HG02678 (cell line): ENCODE data around the gene ABCA9.
"Not testable (repeated sequence)": the region's sequence is repeated elsewhere in the genome, so short reads cannot be mapped to it uniquely, and the experiment has no call there.

Experiments used
- ATAC-seq: cut with Tn5 transposase; IDR thresholded peaks from one replicate; pipeline ENCODE4 v1.9.1; 2021; ENCODE audit warnings: mild to moderate bottlenecking, moderate library complexity; ENCODE audit not compliant: unreplicated experiment

ABCA9 gene

GRCh38 chr17:68959117-68959516 is 101.6 kb downstream of the ABCA9 start:
- not testable (repeated sequence) for ATAC-seq

DNA sequence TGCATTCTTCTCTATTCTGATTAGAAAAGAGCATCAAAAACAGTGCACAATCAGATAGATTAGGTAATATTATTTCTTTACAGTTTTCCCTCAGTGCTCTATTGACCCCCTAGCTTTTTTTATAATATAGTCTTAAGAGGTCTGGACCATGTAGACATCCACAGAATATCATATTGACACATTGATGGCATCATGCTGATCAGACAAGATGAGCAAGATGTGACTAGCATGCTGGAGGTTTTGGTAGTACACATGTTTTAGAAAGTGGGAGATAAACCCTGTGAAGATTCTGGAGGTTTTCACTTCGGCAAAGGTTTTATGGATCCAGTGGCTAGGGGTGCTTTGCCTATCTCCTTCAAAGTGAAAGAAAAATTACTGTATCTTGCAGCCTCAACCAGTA is 102.8 kb downstream of the ABCA9 start:
- ATAC-seq = no peak

GRCh38 chr17:68955181-68955841 is 105.4 kb downstream of the ABCA9 start, which contains the start of gene ABCA8:
Gene ABCA8 (minus strand): TSS chr17:68955392. CDS start chr17:68942034, 13,358 bp downstream.
- ATAC-seq = no peak

- no peak for ATAC-seq
Observed at GRCh38 chr17:68954146-68954896, 106.4 kb downstream of the ABCA9 start.

DNA sequence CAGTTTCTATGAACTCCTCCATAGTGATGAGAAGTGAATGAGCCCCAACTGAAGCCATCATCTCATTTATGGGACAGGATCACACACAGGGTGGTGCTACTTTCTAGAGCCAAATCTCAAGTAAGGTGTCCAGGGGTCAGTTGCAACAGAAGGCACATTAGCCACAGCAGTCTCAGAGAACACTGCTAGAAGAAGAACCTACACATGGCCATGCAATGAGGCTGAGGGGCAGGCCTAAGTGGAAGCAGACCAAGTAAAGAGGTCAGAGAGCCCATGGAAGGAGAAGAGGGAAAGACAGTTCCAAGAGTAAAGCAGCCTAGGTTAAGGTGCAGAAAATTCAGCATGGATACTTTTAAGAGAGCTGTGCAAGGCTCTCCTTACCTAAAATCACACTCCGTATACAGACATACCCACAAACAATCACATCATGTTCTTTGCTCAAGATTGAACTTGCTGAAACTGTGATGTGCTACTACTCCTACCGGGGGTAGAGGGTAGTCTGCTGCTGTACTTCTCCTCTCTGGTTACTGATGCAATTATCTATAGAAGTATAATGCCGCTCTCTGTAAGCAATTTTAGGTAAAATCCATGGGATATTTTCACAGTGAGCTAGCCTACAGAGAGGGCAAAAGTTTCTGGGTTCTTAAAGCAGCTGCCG is 107.3 kb downstream of the ABCA9 start:
- no peak for ATAC-seq

DNA sequence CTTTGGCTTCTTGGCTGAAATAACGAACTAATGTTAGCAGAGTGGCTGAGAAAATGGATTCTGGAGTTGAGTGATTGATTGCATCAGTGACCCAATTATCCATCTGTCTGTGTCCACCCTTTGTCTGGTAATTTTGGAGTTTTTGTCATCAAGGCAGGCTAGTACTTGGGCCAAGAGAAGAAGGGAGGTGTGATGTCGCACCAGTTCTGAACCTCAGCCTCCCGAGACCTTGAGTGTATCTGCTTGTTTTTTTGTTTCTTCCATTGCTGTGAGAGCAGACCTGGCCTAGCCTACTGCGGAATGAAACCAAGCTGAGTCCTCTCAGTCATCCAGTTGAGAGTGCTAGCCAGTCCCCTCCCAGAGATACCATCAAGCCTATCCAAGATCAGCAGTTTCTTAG is 110.0 kb downstream of the ABCA9 start:
- no peak for ATAC-seq

GRCh38 chr17:68947868-68948267 is 112.9 kb downstream of the ABCA9 start:
- not testable (repeated sequence) for ATAC-seq

DNA sequence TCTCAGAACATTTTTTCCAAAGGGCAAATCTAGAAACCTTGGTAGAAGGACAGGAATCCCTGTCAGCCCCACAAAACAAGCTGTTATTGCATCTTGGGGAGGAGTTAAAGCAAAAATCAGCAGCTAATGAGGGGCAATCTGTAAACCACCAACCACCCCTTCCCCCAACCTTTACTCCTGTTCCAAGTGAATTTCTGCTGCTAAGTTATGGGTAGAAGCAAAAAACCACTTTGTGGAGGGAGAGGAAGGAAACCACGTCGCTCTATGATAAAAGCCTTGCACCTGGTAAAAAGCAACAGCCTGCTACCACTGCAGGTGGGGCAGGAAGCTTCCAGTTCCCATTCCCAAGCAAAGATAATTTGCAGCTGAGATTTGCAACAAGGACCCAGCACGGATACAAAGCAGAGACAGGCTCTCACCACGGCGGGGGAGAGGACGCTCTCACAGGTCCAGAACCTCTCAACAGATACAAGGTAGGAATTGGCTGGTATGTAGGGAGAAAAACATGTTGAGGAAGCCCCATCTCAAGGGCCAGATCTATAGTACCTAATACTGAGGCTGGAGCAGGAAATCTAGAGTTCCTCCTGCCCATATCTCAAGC is 116.2 kb downstream of the ABCA9 start:
- ATAC-seq = no peak

GRCh38 chr17:68943812-68944182 is 116.9 kb downstream of the ABCA9 start:
- not testable (repeated sequence) for ATAC-seq

GRCh38 chr17:68943123-68943811 is 117.5 kb downstream of the ABCA9 start:
- ATAC-seq = no peak

GRCh38 chr17:68942389-68942788 is 118.3 kb downstream of the ABCA9 start:
- ATAC-seq = no peak

DNA sequence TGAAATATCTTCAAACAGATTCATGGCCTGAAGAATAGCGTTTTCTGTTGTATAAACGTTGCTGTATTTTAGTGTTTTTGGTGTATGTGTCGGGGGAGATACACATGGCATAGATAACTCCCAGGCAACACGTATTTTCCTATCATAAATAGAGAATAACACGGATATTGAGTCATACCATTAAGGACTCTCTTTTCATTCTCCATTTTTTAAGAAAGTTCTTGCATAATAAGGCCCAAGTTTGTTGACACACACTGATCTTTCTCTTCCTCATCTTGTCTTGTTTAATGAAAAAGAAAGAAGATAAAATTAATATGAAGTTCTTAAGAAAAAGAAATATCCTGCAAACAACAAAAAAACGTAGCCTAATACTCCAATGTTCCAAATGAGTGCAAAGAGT is 119.0 kb downstream of the ABCA9 start:
- ATAC-seq = no peak

- no peak for ATAC-seq
Observed at GRCh38 chr17:68939195-68939594, 121.5 kb downstream of the ABCA9 start.

GRCh38 chr17:68937890-68938514 is 122.7 kb downstream of the ABCA9 start:
- ATAC-seq = no peak

DNA sequence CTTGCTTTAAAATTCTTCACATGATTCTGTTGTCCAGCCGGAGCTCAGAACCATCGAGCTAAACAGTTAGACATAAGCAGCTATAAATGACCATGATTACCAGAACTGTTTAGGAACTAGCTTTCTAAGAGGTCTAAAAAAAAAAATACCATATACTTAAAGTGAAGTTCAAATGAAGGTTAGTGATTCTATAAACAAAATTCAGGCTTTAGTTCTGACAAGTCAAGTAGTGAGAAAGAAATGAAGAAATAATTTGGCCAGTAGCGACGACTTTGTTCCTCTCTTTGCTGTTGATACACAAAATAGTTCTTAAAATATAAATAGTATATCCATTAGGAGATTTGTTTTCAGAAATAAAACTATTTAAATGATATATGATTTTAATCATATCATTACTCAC is 133.2 kb downstream of the ABCA9 start:
- ATAC-seq = no peak

DNA sequence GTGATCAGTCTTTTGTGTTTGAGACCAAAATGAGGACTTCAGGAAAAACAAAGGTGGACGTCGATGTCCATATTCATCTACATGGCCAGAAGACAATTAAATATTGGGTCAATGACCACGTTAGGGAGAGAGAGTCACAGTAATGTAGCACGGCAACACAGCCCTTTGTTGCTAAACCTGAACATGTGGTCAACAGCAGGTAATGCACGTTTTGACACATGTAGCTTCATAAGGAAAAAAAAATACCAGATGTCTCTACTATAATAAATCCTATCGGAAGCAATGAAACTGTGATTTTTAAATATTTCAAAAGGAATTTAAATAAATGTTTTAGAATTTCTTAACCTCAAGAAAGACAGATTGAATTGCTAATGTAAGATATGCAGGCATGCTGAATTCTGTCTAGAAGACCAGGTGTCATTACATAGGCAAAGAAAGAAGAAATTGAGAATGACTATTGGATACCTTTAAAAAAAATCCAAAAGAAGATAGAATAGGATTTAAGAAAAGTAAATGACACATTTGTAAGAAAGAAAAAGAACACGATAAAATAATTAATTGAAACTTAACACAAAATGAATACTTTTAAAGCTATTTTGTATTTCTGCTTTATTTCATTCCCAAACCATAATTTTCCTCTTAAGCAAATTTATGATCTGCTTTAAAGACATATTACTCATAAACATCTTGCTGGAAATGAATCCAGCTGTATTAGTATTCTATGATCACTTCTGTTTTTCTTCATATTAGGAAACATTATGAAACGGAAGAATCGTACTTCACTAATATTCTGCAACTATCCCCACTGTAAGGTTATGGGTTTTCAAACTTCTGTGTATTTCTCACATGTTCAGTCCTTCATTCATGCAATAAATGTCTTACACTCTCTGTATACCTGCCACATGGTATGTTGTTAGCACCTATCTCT is 135.7 kb downstream of the ABCA9 start:
- ATAC-seq = no peak
